Central memory CD8-positive, alpha-beta T cell (primary cell): ENCODE measurements around the gene KLF8.
"Not testable (repeated sequence)": the region's sequence is repeated elsewhere in the genome, so short reads cannot be mapped to it uniquely, and the experiment has no call there.

Source experiments
- ATAC-seq: fragments of 150-1000 bp; cut with Tn5 transposase; replicated peaks from 2 replicates; pipeline ENCODE4 v1.10.0; 2022; ENCODE audit warnings: mild to moderate bottlenecking, moderate FRiP score, moderate number of reproducible peaks; ENCODE audit not compliant: poor library complexity, severe bottlenecking; ENCODE audit errors: extremely low read depth
- DNase-seq, 2 donors: peaks; one replicate each; pipeline ENCODE4 v3.0.0; 2021; ENCODE audit warnings: low spot score in 2 of 2
- H3K27ac Mint-ChIP-seq: one replicate; pipeline ENCODE4 v1.8.0; 2022; ENCODE audit warnings: low read depth, mild to moderate bottlenecking, moderate library complexity, mixed read lengths
- H3K27me3 Mint-ChIP-seq: one replicate; pipeline ENCODE4 v1.8.0; 2022; ENCODE audit warnings: mixed read lengths
- H3K36me3 Mint-ChIP-seq: one replicate; pipeline ENCODE4 v1.8.0; 2022; ENCODE audit warnings: mild to moderate bottlenecking, moderate library complexity, mixed read lengths; ENCODE audit not compliant: insufficient read depth
- H3K4me1 Mint-ChIP-seq: one replicate; pipeline ENCODE4 v1.8.0; 2022; ENCODE audit warnings: mixed read lengths
- H3K4me3 Mint-ChIP-seq: one replicate; pipeline ENCODE4 v1.8.0; 2022; ENCODE audit warnings: mild to moderate bottlenecking, moderate library complexity, mixed read lengths
- H3K9me3 Mint-ChIP-seq: one replicate; pipeline ENCODE4 v1.8.0; 2022; ENCODE audit warnings: mixed read lengths

Gene KLF8

DNA sequence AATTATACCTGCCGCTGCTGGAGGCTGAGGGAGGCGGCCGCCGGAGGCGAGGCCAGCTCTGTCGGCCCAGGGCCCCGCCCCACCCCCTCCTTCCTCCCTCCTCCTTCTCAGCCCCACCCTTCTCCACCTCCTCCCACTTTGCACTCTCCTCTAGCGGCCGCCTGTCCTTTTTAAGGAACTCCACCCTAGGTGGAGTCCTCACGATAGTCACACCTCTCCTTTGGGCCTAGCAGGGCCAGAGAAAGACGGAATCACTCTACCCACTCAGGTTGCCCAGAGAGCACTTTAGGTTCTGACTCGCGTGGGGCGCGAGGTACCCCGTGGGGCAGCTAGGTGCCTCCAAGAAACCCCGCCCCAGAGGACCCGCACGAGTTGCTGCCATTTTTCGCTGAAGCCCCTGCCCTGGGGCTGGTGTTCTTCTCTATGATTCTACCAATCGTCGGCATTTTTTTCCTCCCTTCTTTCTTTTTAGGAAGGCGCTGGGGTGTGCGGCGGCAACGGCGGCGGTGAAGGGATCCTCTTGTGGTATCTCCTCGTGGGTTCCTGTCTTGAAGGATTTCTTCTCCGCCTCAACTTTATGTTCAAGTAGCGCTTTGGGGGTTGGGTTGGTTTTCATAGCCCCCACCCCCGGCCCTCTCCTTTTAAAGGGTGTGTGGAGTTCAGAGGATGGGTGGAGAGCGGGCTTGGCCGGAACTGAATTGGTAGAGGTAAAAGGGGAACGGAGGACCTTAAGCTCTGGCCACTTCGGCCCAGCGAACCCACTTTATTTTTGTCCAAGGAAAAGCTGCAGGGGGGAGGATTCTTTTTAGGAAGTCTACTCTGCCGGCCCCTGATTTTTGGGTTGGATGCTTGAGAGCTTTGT, at the start of gene KLF8:
KLF8 (plus strand) TSS at position 136 of the 862 bp plus-strand sequence. CDS start 979 bp downstream, outside the sequence.
- ATAC-seq (no peak), DNase-seq (no peak)
- Mint-ChIP-seq H3K36me3 (peaks cover 5% of the 10 kb centered on the region), H3K27ac (peak within 1 kb of the TSS; percentile 29), H3K27me3 (no peaks in the 10 kb centered on the region), H3K4me3 (peak within 1 kb of the TSS; percentile 71), H3K9me3 (no peaks in the 10 kb centered on the region), H3K4me1 (peaks cover 8% of the 10 kb centered on the region)

GRCh38 chrX:56206945-56207344, 25.2 kb upstream of the KLF8 start:
- not testable (repeated sequence) for DNase-seq, H3K27ac Mint-ChIP-seq, H3K27me3 Mint-ChIP-seq, H3K4me1 Mint-ChIP-seq, H3K36me3 Mint-ChIP-seq, H3K4me3 Mint-ChIP-seq, ATAC-seq
- peaks cover 14% of the 10 kb centered on the region for H3K9me3 Mint-ChIP-seq

GRCh38 chrX:56211701-56212100, 20.5 kb upstream of the KLF8 start:
- peaks cover 12% of the 10 kb centered on the region for H3K27me3 Mint-ChIP-seq
- H3K36me3 Mint-ChIP-seq: no peaks in the 10 kb centered on the region
- no peak overlapping the region for H3K27ac Mint-ChIP-seq
- ATAC-seq (no peak), DNase-seq (no peak)
- no peaks in the 10 kb centered on the region for H3K9me3 Mint-ChIP-seq
- no peaks in the 10 kb centered on the region for H3K4me1 Mint-ChIP-seq
- H3K4me3 Mint-ChIP-seq: no peak overlapping the region

- H3K4me1 Mint-ChIP-seq: no peaks in the 10 kb centered on the region
- no peaks in the 10 kb centered on the region for H3K36me3 Mint-ChIP-seq
- DNase-seq: no peak
- no peak for ATAC-seq
- H3K4me3 Mint-ChIP-seq: no peak overlapping the region
- no peak overlapping the region for H3K27ac Mint-ChIP-seq
- no peaks in the 10 kb centered on the region for H3K9me3 Mint-ChIP-seq
- peaks cover 17% of the 10 kb centered on the region for H3K27me3 Mint-ChIP-seq
These were observed 15.8 kb upstream of the KLF8 start for GRCh38 chrX:56216332-56216731.

GRCh38 chrX:56219700-56220099, 12.5 kb upstream of the KLF8 start:
- Mint-ChIP-seq H3K27ac (no peak overlapping the region), H3K36me3 (no peaks in the 10 kb centered on the region), H3K4me3 (no peak overlapping the region), H3K27me3 (peaks cover 17% of the 10 kb centered on the region), H3K9me3 (no peaks in the 10 kb centered on the region), H3K4me1 (no peaks in the 10 kb centered on the region)
- ATAC-seq (no peak), DNase-seq (no peak)

DNA sequence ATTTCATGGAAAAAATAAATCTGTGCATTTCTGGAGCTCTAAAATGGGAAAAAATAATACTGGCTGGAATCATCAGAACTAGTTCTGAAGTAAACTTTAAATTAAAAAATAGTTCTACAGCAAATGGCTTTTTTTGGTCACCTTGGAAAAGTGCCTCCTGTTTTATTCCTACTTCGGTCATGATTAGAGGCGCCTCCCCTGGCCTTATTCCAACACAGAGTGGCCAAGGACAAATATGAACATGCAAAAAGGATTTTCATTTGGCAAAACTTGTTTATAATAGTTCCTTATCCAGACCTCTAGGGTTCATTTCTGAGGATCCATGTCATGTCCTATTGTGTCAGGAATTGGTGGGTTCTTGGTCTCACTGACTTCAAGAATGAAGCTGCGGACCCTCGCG, 11.1 kb upstream of the KLF8 start:
- Mint-ChIP-seq H3K4me1 (no peaks in the 10 kb centered on the region), H3K9me3 (no peaks in the 10 kb centered on the region), H3K27me3 (peaks cover 11% of the 10 kb centered on the region), H3K4me3 (no peak overlapping the region), H3K27ac (no peak overlapping the region), H3K36me3 (no peaks in the 10 kb centered on the region)
- ATAC-seq (no peak), DNase-seq (no peak)

- DNase-seq (no peak), ATAC-seq (no peak)
- H3K9me3 Mint-ChIP-seq: no peaks in the 10 kb centered on the region
- no peak overlapping the region for H3K4me3 Mint-ChIP-seq
- H3K27ac Mint-ChIP-seq: no peak overlapping the region
- no peaks in the 10 kb centered on the region for H3K27me3 Mint-ChIP-seq
- no peaks in the 10 kb centered on the region for H3K36me3 Mint-ChIP-seq
- no peaks in the 10 kb centered on the region for H3K4me1 Mint-ChIP-seq
These were observed 9.6 kb upstream of the KLF8 start for GRCh38 chrX:56222473-56223000.

DNA sequence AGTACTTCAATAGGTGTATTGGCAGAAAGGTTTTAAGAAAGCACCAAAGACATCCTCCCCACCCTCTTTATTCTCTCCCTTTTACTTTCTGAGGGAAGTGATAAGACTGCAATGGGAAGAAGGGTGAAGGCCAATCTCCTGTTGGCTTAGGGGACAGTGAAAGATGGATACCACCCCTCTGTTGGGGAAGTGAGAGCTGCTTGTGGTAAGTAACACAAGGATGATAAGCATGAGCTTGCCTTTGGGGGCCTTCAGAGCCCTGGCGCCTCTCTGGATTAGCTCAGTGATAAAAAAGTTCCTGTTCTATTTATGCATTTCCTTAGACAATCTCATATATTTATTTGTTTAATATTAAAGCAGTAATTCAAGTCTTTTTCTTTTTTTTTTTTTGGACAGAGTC, 5.2 kb upstream of the KLF8 start:
- H3K36me3 Mint-ChIP-seq: peaks cover 3% of the 10 kb centered on the region
- H3K27ac Mint-ChIP-seq: no peak overlapping the region
- H3K4me3 Mint-ChIP-seq: no peak overlapping the region
- ATAC-seq (no peak), DNase-seq (no peak)
- no peaks in the 10 kb centered on the region for H3K27me3 Mint-ChIP-seq
- no peaks in the 10 kb centered on the region for H3K4me1 Mint-ChIP-seq
- H3K9me3 Mint-ChIP-seq: no peaks in the 10 kb centered on the region

DNA sequence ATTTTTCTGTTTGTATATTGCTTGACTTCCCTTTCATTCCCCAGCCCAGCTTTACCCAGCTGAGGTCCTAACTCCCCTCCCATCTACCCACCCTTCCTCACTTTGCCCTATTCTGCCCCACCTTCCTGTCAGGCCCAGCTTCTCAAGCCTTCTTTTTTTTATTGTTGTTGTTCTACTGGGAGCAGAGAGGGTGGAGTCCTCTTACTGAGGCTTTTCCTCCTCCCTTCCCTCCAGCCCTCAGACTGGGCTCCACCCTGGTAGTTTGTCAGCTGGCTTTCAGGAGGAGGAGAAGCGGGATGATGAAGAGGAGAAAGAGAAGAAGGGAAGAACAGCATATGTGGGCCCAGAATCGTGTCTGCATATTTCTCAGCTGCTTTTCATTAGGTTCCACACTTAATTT, 3.2 kb upstream of the KLF8 start:
- H3K9me3 Mint-ChIP-seq: no peaks in the 10 kb centered on the region
- H3K27ac Mint-ChIP-seq: no peak overlapping the region
- DNase-seq: no peak
- H3K4me1 Mint-ChIP-seq: peaks cover 8% of the 10 kb centered on the region
- ATAC-seq: no peak
- no peak overlapping the region for H3K4me3 Mint-ChIP-seq
- no peaks in the 10 kb centered on the region for H3K27me3 Mint-ChIP-seq
- peaks cover 5% of the 10 kb centered on the region for H3K36me3 Mint-ChIP-seq

DNA sequence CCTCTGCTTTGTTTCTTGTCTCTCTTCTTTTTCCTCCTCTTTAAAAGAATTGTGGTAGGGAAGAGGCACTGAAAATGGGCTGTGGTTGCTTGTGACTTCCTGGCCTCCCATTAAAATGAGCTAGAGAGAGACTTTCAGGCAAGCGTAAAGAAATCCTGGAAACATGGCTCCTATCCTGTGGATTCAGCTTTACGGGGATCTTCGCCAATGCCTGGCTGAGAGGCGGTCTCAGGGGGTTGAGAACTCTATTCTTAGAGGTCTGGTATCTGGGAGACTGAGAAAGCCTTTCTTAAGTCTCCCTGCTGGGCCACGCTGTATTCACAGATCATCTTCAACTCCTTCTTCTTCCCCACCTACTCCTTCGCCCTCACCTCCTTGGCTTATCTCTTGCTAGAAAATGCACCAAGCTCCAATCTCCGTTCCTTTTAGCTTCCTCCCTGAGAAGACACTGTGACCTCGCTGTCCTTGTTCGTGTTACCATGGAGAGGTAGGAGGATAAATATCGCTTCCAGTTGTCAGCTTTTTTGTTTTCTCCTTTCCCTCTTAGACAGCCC, 542 bp upstream of the KLF8 start:
- Mint-ChIP-seq H3K4me1 (peaks cover 8% of the 10 kb centered on the region), H3K9me3 (no peaks in the 10 kb centered on the region), H3K27me3 (no peaks in the 10 kb centered on the region), H3K4me3 (peak overlapping the region; percentile 71), H3K36me3 (peaks cover 5% of the 10 kb centered on the region), H3K27ac (no peak overlapping the region)
- ATAC-seq (no peak), DNase-seq (no peak)

GRCh38 chrX:56233100-56233499, 944 bp downstream of the KLF8 start:
- H3K9me3 Mint-ChIP-seq: no peaks in the 10 kb centered on the region

GRCh38 chrX:56233682-56234081, 1.5 kb downstream of the KLF8 start:
- ATAC-seq: no peak
- H3K27me3 Mint-ChIP-seq: no peaks in the 10 kb centered on the region
- H3K9me3 Mint-ChIP-seq: no peaks in the 10 kb centered on the region
- peaks cover 8% of the 10 kb centered on the region for H3K4me1 Mint-ChIP-seq
- no peak for DNase-seq
- peaks cover 5% of the 10 kb centered on the region for H3K36me3 Mint-ChIP-seq
- peak overlapping the region; percentile 44 for H3K4me3 Mint-ChIP-seq
- H3K27ac Mint-ChIP-seq: no peak overlapping the region

More at GRCh38 chrX:56233100-56233499, 944 bp downstream of the KLF8 start:
- Mint-ChIP-seq H3K36me3 (peaks cover 5% of the 10 kb centered on the region), H3K4me1 (peaks cover 8% of the 10 kb centered on the region), H3K27ac (peak overlapping the region; percentile 29), H3K4me3 (peak overlapping the region; percentile 44), H3K27me3 (no peaks in the 10 kb centered on the region)
- no peak for ATAC-seq
- DNase-seq: no peak

DNA sequence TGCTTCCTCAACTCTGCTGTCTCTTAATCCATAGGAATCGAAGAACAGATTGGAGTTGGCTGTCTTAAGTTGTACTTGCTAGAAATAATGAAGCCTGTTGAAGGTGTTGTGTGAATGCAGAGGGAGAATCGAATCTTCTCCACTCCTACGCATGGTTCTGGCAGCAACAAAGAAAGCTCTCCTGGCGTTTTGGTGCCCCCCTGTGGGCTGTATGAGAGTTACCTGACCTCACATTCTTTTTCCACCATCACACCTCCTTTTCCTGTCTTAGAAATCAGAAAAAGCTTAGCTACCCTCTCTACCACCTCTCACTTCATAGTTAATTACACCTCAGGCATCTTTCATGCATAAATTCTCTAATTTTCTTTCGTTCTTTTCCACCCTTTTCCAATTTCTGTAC, 16.3 kb downstream of the KLF8 start:
- Mint-ChIP-seq H3K36me3 (no peaks in the 10 kb centered on the region), H3K4me1 (no peaks in the 10 kb centered on the region), H3K27ac (no peak overlapping the region), H3K4me3 (no peak overlapping the region), H3K27me3 (no peaks in the 10 kb centered on the region), H3K9me3 (no peaks in the 10 kb centered on the region)
- DNase-seq (no peak), ATAC-seq (no peak)
